ENCODE measurements around the gene ABCC9. TPM values are rescaled to one million over a fixed set of nuclear protein-coding genes. Genes with fewer than 3 reads are reported as not detected.

ABCC9 gene
- total RNA-seq, 4 donors from 2014 or later = 39.7 to 118 (median 78.4) TPM

DNA sequence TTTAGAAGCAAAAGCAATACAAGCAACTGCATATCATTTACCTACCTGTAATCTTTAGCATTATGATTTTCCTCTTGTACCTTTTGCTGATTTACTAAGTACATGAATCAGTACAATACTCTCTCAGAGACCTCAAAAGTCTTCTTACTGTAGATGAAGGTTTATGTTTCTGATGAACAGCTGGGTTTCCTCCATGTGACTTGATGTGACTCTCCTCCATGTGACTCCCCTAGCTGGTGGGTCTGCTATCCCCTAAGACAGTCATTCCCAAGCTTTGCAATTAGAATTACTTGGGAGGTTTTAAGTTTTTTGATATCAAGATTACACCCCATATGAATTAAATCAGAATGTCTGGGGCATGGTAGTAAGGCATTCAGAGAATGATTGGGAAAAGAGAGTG lies 32.0 kb upstream of the ABCC9 start:
- Histone ChIP-seq H3K36me3 (no peaks in the 10 kb centered on the region), H3K27me3 (no peaks in the 10 kb centered on the region), H3K9me3 (no peaks in the 10 kb centered on the region), H3K4me3 (no peak overlapping the region), H3K4me1 (no peaks in the 10 kb centered on the region), H3K27ac (no peak overlapping the region)
- DNase-seq = no peak
- intact Hi-C loops (cut with DNase I; ENCODE audit: low total_unique reads) = no loop called here
- no peak for TF ChIP-seq POLR2A (IDR thresholded peaks at IDR 0.05)
- TF ChIP-seq, protein P1, sequence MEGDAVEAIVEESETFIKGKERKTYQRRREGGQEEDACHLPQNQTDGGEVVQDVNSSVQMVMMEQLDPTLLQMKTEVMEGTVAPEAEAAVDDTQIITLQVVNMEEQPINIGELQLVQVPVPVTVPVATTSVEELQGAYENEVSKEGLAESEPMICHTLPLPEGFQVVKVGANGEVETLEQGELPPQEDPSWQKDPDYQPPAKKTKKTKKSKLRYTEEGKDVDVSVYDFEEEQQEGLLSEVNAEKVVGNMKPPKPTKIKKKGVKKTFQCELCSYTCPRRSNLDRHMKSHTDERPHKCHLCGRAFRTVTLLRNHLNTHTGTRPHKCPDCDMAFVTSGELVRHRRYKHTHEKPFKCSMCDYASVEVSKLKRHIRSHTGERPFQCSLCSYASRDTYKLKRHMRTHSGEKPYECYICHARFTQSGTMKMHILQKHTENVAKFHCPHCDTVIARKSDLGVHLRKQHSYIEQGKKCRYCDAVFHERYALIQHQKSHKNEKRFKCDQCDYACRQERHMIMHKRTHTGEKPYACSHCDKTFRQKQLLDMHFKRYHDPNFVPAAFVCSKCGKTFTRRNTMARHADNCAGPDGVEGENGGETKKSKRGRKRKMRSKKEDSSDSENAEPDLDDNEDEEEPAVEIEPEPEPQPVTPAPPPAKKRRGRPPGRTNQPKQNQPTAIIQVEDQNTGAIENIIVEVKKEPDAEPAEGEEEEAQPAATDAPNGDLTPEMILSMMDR (IDR thresholded peaks at IDR 0.05) = no peak

DNA sequence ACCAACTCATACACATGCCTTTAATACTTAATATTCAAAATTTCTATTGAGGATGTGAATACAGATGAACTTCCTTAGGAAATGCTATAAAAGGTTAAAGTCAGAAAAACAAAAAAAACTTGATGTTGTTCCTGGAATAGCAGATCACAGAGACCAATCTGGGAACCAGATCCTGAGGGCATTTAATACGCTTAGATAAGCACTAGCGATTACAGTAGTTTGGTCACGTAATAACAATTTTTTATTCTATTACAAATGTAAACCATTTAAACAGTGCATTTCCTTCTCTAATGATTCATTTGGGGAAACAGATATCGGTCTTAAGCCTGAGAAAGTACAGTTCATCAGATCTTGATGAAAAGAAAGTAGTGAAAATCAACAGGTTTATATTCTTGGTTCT lies 30.8 kb upstream of the ABCC9 start:
- Histone ChIP-seq H3K36me3 (no peaks in the 10 kb centered on the region), H3K27ac (no peak overlapping the region), H3K4me1 (no peaks in the 10 kb centered on the region), H3K27me3 (no peaks in the 10 kb centered on the region), H3K9me3 (no peaks in the 10 kb centered on the region), H3K4me3 (no peak overlapping the region)
- intact Hi-C loops (cut with DNase I; ENCODE audit: low total_unique reads) = no loop called here
- TF ChIP-seq, protein P1 (IDR thresholded peaks at IDR 0.05) = no peak
- TF ChIP-seq POLR2A (IDR thresholded peaks at IDR 0.05) = no peak
- no peak for DNase-seq

DNA sequence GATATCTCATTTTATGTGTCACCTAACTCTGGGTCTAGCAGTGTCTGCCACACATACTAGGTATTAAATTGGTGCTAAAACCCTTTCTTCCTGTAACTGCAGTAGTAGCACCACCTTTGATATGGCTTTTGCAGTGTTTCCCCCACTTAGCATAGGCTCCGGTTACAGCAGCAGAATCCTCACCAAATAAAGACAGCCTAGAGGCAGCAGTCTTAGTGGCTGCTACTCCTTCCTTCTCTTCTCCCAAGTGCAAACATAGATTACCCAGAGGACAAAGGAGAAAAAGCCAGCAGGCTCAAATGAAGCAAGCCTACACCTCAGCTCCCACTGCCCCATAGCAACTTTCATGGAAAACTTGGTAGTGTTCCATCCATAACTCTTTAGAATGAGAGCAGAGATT lies 30.1 kb upstream of the ABCC9 start:
- DNase-seq = no peak
- no peaks in the 10 kb centered on the region for H3K36me3 ChIP-seq
- intact Hi-C loops (cut with DNase I; ENCODE audit: low total_unique reads) = no loop called here
- no peaks in the 10 kb centered on the region for H3K4me1 ChIP-seq
- H3K27me3 ChIP-seq = no peaks in the 10 kb centered on the region
- H3K9me3 ChIP-seq = no peaks in the 10 kb centered on the region
- TF ChIP-seq POLR2A (IDR thresholded peaks at IDR 0.05) = no peak
- TF ChIP-seq, protein P1 (IDR thresholded peaks at IDR 0.05) = no peak
- no peak overlapping the region for H3K4me3 ChIP-seq
- H3K27ac ChIP-seq = no peak overlapping the region

DNA sequence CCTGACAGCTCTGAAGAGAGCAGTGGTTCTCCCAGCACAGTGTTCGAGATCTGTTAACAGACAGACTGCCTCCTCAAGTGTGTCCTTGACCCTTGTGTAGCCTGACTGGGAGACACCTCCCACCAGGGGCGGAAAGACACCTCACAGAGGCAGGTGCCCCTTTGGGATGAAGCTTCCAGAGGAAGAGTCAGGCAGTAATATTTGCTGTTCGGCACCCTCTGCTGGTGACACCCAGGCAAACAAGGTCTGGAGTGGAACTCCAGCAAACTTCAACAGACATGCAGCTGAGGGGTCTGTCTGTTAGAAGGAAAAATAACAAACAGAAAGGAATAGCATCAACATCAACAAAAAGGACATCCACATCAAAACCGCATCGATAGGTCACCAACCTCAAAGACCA lies 21.6 kb upstream of the ABCC9 start:
- no peaks in the 10 kb centered on the region for H3K27me3 ChIP-seq

DNA sequence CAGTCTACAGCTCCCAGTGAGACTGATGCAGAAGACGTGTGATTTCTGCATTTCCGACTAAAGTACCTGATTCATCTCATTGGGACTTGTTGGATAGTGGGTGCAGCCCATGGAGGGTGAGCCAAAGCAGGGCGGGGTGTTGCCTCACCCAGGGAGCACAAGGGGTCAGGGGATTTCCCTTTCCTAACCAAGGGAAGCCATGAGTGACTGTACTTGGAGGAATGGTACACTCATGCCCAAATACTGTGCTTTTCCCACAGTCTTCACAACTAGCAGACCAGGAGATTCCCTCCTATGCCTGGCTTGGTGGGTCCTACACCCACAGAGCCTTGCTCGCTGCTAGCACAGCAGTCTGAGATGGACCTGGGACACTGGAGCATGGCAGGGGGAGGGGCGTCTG lies 21.0 kb upstream of the ABCC9 start:
- H3K27me3 ChIP-seq = no peaks in the 10 kb centered on the region
- intact Hi-C loops (cut with DNase I; ENCODE audit: low total_unique reads) = no loop called here
- no peaks in the 10 kb centered on the region for H3K9me3 ChIP-seq
- no peak for DNase-seq
- no peak overlapping the region for H3K27ac ChIP-seq
- no peak overlapping the region for H3K4me3 ChIP-seq
- no peaks in the 10 kb centered on the region for H3K36me3 ChIP-seq
- TF ChIP-seq POLR2A (IDR thresholded peaks at IDR 0.05) = no peak
- TF ChIP-seq, protein P1 (IDR thresholded peaks at IDR 0.05) = no peak
- no peaks in the 10 kb centered on the region for H3K4me1 ChIP-seq

More for the DNA sequence above, 21.6 kb upstream of the ABCC9 start:
- H3K4me1 ChIP-seq = no peaks in the 10 kb centered on the region
- TF ChIP-seq, protein P1 (IDR thresholded peaks at IDR 0.05) = no peak
- no peak for TF ChIP-seq POLR2A (IDR thresholded peaks at IDR 0.05)
- DNase-seq = no peak
- intact Hi-C loops (cut with DNase I; ENCODE audit: low total_unique reads) = no loop called here
- no peak overlapping the region for H3K27ac ChIP-seq
- H3K36me3 ChIP-seq = no peaks in the 10 kb centered on the region
- H3K9me3 ChIP-seq = no peaks in the 10 kb centered on the region
- H3K4me3 ChIP-seq = no peak overlapping the region
